NCI-H1436 treated with DMSO at 0.1 percent for 48 hours (cell line): ENCODE measurements around the gene SOD1.

ENCODE experiments used
- DNase-seq: peaks from one replicate; lab custom pipeline; 2025; lab: John Stamatoyannopoulos, UW

Gene SOD1

DNA sequence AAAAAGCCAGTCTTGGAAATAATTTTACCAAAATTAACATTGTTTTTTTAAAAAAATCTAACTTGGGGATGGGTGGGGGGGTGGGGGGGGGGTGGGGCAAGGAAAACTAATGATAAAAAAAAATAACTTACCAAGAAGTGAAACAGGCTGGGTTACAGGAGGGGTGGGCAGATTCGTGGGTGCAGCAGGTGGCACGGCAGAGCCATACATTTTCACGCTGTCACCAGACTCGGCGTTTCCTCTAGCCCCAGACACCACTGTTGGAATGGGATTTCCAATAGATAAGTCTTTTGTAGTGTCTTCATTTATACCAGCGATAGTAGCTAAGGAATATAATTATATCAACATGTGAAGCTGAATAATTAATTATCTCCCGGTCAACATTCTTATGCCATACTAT lies 25.4 kb downstream of the SOD1 start:
- no peak for DNase-seq

DNA sequence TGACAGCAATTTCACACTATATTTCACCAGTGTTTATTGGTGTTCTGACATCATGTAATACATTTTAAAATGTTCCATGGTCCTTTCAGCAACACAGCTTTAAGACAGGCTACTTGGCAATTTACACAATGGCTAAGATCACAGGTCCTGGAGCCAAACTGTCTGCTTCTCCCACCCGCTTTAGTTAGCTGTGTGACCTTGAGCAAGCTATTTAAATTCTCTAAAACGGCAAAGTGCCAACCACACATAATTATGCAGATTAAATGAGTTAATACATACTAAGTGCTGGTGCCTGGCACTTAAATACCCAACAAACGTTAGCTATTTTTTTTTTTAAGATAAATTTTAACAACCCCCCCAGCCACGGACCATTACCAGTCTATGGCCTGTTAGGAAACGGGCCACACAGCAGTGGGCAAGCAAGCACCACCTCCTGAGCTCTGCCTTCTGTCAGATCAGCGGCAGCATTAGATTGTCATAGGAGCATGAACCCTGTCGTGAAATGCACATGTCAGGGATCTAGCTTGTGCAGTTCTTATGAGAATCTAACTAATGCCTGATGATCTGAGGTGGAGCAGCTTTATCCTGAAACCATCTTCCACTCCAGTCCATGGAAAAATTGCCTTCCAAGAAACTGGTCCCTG lies 26.9 kb downstream of the SOD1 start:
- DNase-seq = no peak

DNA sequence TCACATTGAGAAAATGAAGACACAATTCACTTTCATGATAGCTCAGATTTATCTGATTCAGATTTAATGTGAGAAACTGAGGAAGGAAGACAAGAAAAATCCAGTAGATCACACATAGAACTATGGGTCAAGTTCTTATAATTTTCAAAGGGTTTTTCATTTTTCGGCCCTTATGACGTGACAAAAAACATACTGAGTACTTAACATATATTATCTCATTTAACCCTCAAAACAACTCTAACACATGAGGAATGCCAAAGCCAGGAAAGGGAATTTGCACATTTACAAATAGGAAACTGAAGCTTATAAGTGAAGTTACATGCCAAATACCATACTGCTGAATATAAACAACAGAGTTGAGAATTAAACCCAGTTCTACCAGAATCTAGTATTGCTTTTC lies 27.6 kb downstream of the SOD1 start:
- no peak for DNase-seq

DNA sequence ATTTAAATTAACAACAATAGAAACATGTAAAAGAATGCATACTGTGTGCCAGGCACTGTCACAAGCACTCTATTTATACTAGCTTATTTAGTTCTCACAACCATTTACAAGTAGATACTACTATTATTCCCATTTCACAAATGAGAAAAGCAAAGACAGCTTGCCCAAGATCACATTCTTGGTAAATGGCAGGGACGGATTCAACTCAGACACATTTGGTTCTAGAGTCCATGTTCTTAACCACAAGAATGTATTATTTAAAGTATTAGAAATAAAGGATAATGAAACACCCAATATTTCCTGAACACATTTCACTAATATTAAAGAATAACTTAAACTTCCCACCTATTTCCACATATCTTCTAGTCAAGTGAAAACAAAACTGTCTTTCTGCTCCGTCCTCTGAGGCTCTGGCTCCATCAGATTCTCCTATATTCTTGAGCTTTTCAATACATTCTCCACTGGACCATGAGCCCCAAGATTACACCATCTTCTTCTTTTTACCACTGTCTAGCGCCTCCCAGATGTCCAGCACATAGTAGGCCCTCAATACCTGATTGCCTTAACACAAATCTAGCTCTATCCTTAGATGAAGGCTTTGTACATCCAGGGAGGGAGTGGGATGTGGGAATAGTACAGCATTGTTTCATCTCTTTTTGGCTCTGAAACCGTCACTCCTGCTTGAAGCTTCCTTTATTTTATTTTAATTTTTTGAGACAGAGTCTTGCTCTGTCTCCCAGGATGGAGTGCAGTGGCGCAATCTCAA lies 29.3 kb downstream of the SOD1 start:
- no peak for DNase-seq

DNA sequence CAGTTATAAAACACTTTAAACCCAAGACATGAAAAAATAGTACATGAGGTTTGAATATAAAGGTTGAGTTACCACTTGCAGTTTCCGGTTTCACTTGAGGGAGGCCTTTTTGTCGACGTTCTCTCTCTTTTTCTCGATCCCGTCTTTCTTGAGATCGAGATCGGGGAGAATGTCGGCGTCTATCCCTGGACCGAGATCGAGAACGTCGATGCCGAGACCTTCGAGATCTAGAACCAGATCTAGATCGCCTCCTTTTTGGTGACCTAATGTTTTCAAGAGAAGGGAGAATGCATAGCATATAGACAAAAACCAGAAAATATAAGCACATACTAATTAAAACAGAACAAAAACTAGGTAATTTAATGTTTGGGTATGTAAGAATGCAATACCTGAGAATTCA lies 33.7 kb downstream of the SOD1 start:
- no peak for DNase-seq

DNA sequence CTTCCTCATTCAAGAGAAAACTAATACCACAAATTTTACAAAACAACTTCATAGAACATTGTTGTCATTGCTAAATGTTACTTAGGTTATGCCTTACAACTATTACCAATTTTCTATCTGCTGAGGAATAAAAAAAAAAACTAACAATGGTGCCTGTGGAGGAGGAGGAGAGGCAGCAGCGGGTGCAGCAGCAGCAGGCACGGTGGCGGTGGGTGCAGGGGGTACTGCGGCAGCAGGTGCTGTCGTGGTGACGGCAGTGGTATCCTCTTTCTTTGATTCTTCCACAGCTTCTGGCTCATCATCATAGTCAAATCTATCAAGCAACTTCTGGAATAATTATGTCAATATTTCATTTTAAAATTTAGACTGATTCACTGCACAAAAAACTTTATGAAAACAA lies 36.9 kb downstream of the SOD1 start:
- DNase-seq = no peak

DNA sequence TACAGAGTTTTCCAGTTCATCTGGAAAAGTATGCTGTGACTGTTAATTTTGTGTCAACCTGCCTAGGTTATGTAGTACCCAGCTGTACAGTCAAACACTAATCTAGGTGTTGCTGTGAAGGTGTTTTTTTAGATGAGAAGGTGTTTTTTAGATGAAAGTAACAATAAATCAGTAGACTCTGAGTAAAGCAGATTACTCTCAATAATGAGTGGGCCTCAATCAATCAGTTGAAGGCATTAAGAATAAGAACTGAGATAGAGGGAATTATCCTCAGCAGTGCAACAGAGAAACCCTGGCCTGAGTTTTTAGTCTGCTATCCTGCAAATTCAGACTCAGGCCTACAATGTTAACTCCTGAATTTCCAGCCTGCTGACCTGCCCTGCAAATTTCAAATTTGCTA lies 39.0 kb downstream of the SOD1 start:
- DNase-seq = no peak

DNA sequence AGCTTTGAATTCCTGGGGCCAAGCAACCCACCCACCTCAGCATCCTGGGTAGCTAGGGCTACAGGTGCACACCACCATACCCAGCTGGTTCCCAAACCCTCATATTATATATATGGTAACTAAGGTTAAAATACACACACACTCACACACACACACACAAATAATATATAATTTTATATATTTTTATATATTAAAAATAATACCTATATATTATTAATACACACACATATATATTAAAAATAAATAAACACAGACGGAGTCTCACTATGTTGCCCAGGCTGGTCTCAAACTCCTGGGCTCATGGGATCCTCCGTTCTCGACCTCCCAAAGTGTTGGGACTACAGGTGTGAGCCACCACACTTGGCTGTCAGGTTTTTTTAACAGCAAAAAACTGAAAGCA lies 40.5 kb downstream of the SOD1 start:
- DNase-seq = no peak

DNA sequence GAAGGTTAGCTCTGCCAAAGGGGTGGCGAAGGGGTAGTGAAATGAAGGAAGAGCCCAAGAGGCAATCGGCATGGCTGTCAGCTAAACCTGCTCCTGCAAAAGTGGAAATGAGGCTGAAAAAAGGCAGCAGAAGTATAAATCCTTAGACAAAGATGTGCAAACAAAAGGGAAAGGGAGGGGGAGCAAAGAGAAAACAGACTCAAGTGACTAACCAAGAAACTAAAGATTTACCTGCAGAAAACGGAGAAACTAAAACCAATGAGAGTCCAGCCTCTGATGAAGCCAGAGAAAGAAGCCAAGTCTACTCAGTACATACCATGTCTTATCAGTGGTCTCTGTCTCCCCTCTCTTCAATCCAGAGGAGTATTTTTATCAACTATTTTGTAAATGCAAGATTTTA lies 47.1 kb downstream of the SOD1 start:
- DNase-seq = no peak

DNA sequence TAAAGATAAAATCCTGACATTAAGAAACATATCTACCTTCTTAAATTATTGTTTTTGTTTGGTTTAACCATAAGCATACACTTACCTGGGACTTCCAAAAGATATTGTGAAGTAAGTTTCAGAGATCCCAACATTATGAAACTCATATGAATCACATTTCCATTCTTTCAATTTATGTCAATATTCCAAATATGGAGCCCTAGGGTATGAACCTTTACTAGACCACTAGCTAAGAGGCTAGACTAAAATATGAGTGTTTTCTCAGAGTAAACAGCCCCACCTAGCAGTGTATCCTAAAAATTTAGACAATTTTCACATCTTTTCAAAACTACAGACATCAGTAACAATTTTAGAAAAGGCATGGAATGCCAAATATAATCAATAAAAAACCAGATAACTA lies 48.0 kb downstream of the SOD1 start:
- no peak for DNase-seq

DNA sequence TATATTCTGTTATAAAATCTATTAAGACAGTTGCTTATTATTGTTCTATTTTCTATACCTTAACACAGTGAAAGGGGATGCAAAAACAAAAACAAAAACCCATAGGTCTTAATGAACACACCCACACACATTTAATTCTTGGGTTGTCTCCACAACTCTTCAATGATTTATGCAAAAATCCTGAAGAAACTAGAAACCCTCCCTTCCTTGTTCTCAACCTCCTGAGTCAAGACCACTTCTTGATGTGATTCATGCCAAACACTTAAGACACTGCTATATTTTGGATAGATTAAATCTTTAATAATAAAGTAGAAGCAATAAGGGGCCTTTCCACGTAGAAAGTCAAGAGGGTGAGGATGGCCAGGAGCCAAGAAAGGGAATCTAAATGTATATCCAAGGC lies 49.0 kb downstream of the SOD1 start:
- no peak for DNase-seq

DNA sequence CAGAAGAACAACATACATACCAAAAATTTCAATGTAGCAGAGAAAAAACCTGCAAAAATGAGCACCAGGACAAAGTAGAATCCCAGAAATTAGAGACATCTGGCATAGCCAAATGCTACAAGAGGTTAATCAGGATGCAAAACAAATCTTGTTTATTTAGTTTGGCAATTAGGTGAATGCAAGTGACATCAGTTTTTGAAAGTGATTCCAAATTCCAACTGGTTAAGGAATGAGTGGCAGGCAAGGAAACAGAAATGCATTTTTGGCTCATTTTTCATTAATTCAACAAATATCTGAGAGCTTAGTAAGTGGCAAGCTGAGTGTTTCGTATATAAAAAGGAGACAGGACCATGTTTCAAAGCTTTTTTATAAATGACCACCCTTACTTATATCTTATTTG lies 51.1 kb downstream of the SOD1 start:
- DNase-seq = no peak

DNA sequence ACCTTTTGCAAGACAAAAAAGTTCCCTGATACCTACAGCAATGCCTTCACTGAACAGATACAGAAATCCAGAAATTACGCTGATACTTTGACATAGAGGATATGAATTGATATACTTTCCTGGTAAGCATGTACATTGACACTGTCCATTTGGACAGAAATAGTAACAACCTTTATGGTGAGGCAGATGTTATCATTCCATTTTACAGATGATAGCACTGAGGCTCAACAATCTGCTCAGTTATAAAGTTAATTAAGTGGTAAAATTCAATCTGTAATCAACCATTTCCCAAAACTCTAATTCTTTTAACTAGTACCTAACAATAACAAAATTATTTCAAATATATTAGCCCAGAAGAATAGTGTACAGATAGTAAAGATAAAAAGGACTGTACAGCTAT lies 51.8 kb downstream of the SOD1 start:
- no peak for DNase-seq

DNA sequence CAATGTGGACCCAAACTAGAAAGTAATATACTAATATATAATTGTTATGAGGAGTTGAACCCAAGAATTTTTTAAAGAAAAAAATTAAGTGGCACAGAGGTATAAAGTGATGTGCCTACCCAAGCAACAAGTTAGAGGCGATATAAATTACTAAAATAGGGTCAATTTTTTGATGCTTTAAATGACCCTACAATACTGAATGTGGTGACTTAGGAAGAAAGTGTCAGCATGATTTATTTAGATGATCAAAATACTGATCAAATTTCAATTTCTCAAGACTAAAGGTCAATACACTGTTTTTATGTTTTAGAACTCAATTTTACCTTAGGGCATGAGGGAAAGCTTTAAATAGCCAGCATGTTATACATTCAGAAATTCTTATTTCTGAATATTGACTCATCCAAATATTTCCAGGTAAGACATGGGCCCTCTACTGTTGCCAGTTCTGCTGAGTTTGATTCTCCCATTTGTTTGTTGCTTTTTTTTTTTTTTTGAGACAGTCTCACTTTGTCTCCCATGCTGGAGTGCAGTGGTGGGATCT lies 52.3 kb downstream of the SOD1 start:
- no peak for DNase-seq

DNA sequence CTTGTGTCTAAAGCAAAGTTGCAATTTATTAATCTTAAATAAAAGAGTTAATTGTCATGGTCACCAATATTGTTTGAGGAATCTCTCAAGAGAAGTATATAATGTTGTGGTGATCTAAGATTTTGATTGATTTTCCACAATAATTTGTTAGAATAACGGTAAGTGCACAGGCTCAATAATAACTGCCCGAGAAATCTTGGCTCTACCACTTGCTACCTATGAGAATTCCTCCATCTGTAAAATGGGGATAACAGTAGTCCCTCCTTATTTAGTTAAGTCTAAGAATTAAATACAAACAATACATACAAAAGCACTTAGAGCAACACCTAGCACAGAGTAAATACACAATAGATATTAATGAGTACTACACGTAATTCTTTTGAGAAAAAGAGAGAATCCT lies 53.6 kb downstream of the SOD1 start:
- DNase-seq = no peak

DNA sequence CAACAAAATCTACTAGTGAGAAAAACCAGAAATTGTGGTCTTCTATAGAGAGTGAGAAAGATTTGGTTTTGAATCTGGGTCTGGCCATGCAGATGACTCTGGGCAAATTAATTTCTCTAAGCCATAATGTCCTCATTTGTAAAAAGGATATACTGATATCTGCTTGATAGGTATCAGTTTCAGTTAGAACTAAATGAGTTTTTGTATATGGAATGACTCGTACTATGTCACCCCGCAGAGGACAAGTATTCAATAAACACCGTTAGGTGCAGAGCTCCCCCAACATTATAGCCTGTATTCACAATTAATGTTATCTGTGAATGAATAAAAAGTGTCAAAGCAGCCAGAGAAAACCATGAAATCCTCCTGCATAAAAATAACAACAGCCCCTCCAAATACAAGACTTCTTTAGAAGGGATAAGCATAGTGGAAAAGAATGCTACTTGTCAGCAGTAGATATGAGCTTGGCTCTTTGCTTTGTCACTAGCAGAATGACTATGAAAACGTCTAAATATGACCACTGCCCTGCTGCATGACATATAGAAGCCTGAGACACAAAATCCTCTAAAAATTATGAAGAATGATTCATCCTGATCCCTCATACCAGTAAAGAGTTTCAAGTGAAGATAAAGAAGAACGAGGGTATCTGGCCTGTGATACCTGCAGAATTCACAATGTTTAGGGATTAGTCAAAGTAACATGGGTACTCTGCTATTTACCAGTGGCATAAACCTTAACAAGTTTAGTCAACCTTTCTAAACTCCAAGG lies 54.7 kb downstream of the SOD1 start:
- DNase-seq = no peak

DNA sequence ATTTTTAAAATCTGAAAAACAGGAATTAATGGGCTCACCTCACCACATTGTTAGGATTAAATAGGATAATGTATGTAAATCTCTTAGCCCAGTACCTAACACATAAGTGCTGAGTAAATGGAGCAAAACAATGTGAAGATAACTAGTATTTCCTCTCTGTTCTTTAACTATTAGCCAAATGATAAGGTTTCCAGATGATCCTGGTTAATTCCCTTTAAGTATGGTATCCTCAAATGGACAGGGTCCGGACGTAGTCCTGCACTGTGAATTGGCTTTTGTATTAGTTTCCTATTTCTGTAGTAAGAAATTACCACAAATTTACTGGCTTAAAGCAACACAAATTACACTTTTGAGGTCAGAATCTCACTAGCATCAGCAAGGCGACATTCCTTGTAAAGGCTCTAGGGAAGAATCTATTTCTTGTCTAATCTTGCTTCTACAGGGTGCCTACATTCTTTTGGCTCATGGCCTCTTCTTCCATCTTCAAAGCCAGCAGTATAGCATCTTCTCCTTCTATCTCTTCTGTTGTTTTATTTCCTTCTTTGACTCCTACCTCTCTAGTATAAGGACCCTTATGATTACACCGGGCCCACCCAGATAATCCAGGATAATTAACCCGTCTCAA lies 55.4 kb downstream of the SOD1 start:
- DNase-seq = no peak

DNA sequence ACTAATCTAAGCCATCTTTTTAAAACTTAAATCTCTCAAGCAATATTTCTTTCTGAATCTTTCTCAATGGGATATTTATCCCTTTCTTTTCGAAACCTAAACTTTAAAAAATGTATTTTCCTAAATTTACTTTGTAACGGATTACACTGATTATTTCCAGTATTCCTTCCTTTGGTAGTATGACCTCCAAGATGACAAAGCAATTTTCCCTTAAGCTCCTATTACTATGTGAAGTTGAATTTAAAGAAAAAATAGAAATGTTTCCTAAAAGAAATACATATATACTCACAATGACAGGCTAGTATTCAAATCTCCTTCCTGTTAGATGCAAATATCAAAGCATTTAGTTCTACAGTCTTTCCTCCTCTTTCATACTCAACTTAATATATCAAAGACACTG lies 56.6 kb downstream of the SOD1 start:
- no peak for DNase-seq
